ENCODE measurements around the gene ZNF836.

DNA sequence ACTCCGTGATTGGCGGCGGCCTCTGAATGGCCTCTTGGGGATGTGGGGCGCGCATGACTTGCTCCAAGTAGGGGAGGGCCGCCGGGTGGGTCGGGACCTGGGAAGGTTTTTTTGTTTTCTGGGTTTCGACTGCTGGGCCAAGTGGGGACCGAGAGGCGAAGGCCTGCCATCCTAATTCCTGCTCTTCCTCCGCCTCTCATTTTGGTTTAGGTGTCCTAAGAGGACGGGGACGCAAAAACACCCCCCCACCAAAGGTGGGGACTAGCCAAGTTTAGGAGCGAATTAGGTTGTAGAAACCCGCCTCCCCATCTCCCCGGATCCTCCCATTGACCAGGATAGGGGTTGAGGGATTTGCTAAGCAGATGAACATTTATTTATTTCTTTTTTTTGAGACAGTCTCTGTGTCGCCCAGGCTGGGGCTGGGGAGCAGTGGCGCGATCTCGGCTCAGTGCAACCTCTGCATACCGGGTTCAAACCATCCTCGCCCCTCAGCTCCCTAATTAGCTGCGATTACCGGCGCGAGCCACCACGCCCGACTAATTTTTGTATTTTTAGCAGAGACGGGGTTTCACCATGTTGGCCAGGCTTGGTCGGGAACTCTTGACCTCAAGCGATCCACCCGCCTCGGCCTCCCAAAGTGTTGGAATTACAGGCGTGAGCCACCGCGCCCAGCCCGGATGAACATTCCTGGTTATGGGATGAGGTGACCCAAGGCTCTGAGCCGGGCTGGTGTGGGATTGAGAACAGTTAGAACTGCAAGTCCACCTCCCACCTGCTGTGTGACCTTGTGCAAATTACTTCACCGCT lies 19.3 kb upstream of the ZNF836 start:
- TF ChIP-seq CTCF (IDR thresholded peaks at IDR 0.05) (no peak), POLR2A (IDR thresholded peaks at IDR 0.05) (no peak)

Data from Peyer's patch (tissue), 4 donors.